ENCODE results near the gene HNRNPA1L2. TPM values are rescaled to one million over a fixed set of nuclear protein-coding genes. Genes with fewer than 3 reads are reported as not detected.

The HNRNPA1L2 gene
- polyA plus RNA-seq, 3 donors: 0.79 to 6.8 (median 1.5) TPM

DNA sequence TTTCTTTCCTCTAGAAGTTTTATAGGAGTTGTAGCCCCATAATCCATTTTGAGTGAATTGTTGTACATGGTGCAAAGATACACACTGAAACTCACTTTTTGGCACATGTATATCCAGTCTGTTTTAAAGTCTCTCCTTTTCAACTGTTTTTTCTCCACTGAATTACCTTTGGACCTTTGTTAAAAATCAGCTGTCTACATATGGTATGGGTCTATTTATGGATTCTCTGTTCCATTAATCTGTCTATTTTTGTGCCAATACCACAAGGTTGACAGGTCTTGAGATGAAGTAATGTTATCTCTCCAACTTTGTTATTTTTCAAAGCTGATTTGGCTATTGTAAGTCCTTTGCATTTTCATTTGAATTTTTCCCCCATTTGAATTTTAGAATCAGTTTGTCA is 4.7 kb downstream of the HNRNPA1L2 start:
- Histone ChIP-seq H3K4me3 (replicated peaks in 1 of 3; ENCODE audit: low read depth in 2 of 3, low read length in 3 of 3) (no peak overlapping the region), H3K27ac (ENCODE audit: low read depth in 1 of 2, low read length in 2 of 2) (no peak overlapping the region), H4K20me1 (ENCODE audit: insufficient read depth, low read length) (no peaks in the 10 kb centered on the region), H3K79me2 (ENCODE audit: insufficient read depth, low read length) (peaks cover 22% of the 10 kb centered on the region), H2AFZ (ENCODE audit: insufficient read depth, low read depth, low read length, poor library complexity, severe bottlenecking) (no peak overlapping the region), H3K36me3 (replicated peaks in 1 of 2; ENCODE audit: control insufficient read depth in 1 of 2, insufficient read depth in 2 of 2, low read length in 2 of 2) (peaks cover 0 to 29% of the 10 kb centered on the region in 2 donors), H3K9me3 (replicated peaks in 1 of 2; ENCODE audit: control insufficient read depth in 1 of 2, insufficient read depth in 1 of 2, low read length in 2 of 2) (no peaks in the 10 kb centered on the region), H3K4me1 (ENCODE audit: control insufficient read depth in 1 of 2, insufficient read depth in 2 of 2, low read length in 2 of 2) (peaks cover 0 to 12% of the 10 kb centered on the region in 2 donors), H3K27me3 (ENCODE audit: control insufficient read depth in 2 of 2, insufficient read depth in 2 of 2, low read length in 2 of 2) (no peaks in the 10 kb centered on the region), H3K4me2 (replicated peaks; ENCODE audit: extremely low read depth, low read length, poor library complexity, severe bottlenecking) (no peak overlapping the region), H3K9ac (ENCODE audit: insufficient read depth, low read length, poor library complexity, severe bottlenecking) (no peak overlapping the region)
- H3K27me3 Mint-ChIP-seq (ENCODE audit: low read depth in 3 of 3): no peaks in the 10 kb centered on the region
- H3K27ac Mint-ChIP-seq: peak overlapping the region in 1 of 7 donors; percentile 68
- intact Hi-C loops (cut with micrococcal nuclease): no loop called here
- peaks cover 10% of the 10 kb centered on the region for H3K4me1 Mint-ChIP-seq
- DNase-seq: no peak
- H3K4me3 Mint-ChIP-seq: no peak overlapping the region
- peaks cover 0 to 6% (median 0%) of the 10 kb centered on the region in 7 donors for H3K9me3 Mint-ChIP-seq
- TF ChIP-seq, protein P1, sequence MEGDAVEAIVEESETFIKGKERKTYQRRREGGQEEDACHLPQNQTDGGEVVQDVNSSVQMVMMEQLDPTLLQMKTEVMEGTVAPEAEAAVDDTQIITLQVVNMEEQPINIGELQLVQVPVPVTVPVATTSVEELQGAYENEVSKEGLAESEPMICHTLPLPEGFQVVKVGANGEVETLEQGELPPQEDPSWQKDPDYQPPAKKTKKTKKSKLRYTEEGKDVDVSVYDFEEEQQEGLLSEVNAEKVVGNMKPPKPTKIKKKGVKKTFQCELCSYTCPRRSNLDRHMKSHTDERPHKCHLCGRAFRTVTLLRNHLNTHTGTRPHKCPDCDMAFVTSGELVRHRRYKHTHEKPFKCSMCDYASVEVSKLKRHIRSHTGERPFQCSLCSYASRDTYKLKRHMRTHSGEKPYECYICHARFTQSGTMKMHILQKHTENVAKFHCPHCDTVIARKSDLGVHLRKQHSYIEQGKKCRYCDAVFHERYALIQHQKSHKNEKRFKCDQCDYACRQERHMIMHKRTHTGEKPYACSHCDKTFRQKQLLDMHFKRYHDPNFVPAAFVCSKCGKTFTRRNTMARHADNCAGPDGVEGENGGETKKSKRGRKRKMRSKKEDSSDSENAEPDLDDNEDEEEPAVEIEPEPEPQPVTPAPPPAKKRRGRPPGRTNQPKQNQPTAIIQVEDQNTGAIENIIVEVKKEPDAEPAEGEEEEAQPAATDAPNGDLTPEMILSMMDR (IDR thresholded peaks at IDR 0.05): no peak
- peaks cover 21 to 35% of the 10 kb centered on the region in 2 donors for H3K36me3 Mint-ChIP-seq

DNA sequence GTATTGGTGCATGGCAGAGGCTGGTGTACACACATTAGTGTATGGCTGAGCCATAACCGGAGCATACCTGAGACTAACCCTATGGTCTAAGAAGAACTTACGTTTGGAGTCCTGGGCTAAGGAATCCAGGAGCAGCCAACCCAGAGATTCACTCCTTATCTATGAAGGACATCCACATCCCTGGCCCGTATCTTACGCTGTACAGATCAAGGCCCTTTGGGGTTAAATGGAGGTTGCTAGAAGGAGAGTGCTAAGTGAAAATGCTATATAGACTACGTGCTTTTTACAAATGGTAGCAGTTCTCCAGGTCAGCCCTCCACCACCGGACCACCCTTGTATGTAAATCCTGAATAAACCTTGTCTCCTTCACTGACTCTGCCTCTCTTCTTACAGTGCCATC is 8.5 kb downstream of the HNRNPA1L2 start:
- Mint-ChIP-seq H3K4me3 (peak overlapping the region in 1 of 2 donors; percentile 34), H3K9me3 (peaks cover 0 to 6% (median 0%) of the 10 kb centered on the region in 7 donors), H3K36me3 (peaks cover 10 to 17% of the 10 kb centered on the region in 2 donors), H3K27me3 (ENCODE audit: low read depth in 3 of 3) (no peaks in the 10 kb centered on the region), H3K27ac (peak overlapping the region in 3 of 7 donors; percentile 14 to 41 (median 22)), H3K4me1 (peaks cover 10% of the 10 kb centered on the region)
- intact Hi-C loops (cut with micrococcal nuclease): loop anchor here (5.0 to 10.0 kb wide), 2 partner anchors 196 to 198 kb away; partner anchors contain the start of genes VPS36 (in 2 of the 2) and CKAP2 (in 1 of the 2)
- Histone ChIP-seq H3K4me2 (replicated peaks; ENCODE audit: extremely low read depth, low read length, poor library complexity, severe bottlenecking) (peak overlapping the region; percentile 77), H3K27me3 (ENCODE audit: control insufficient read depth in 2 of 2, insufficient read depth in 2 of 2, low read length in 2 of 2) (no peaks in the 10 kb centered on the region), H3K9me3 (replicated peaks in 1 of 2; ENCODE audit: control insufficient read depth in 1 of 2, insufficient read depth in 1 of 2, low read length in 2 of 2) (no peaks in the 10 kb centered on the region), H3K4me1 (ENCODE audit: control insufficient read depth in 1 of 2, insufficient read depth in 2 of 2, low read length in 2 of 2) (peaks cover 14 to 30% of the 10 kb centered on the region in 2 donors), H3K36me3 (replicated peaks in 1 of 2; ENCODE audit: control insufficient read depth in 1 of 2, insufficient read depth in 2 of 2, low read length in 2 of 2) (peaks cover 0 to 15% of the 10 kb centered on the region in 2 donors), H3K79me2 (ENCODE audit: insufficient read depth, low read length) (peaks cover 50% of the 10 kb centered on the region), H3K27ac (ENCODE audit: low read depth in 1 of 2, low read length in 2 of 2) (no peak overlapping the region), H3K4me3 (replicated peaks in 1 of 3; ENCODE audit: low read depth in 2 of 3, low read length in 3 of 3) (peak overlapping the region in 1 of 3 experiments; percentile 81), H2AFZ (ENCODE audit: insufficient read depth, low read depth, low read length, poor library complexity, severe bottlenecking) (no peak overlapping the region), H3K9ac (ENCODE audit: insufficient read depth, low read length, poor library complexity, severe bottlenecking) (no peak overlapping the region), H4K20me1 (ENCODE audit: insufficient read depth, low read length) (peaks cover 17% of the 10 kb centered on the region)
- 94% methylated on average over 3 of the region's 6 CpGs for WGBS (ENCODE audit: insufficient coverage)
- no peak for DNase-seq
- TF ChIP-seq, protein P1 (IDR thresholded peaks at IDR 0.05): no peak
